Measurements from ENCODE around the gene SCAF4. TPM values are rescaled to one million over a fixed set of nuclear protein-coding genes. Genes with fewer than 3 reads are reported as not detected.

Gene SCAF4
- polyA plus RNA-seq, 2 of the 4 experiments (the other 2 are of a cell fraction) = 10.4 to 16.6 TPM

DNA sequence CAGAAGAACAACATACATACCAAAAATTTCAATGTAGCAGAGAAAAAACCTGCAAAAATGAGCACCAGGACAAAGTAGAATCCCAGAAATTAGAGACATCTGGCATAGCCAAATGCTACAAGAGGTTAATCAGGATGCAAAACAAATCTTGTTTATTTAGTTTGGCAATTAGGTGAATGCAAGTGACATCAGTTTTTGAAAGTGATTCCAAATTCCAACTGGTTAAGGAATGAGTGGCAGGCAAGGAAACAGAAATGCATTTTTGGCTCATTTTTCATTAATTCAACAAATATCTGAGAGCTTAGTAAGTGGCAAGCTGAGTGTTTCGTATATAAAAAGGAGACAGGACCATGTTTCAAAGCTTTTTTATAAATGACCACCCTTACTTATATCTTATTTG lies 21.3 kb downstream of the SCAF4 start (continued):
- TF ChIP-seq, protein P1, sequence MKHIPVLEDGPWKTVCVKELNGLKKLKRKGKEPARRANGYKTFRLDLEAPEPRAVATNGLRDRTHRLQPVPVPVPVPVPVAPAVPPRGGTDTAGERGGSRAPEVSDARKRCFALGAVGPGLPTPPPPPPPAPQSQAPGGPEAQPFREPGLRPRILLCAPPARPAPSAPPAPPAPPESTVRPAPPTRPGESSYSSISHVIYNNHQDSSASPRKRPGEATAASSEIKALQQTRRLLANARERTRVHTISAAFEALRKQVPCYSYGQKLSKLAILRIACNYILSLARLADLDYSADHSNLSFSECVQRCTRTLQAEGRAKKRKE (CRISPR knock-in tag; IDR thresholded peaks at IDR 0.05; ENCODE audit: low read depth) = no peak
- TF ChIP-seq POLR2AphosphoS2 (conservative IDR thresholded peaks at IDR 0.05; ENCODE audit: low read length) = no peak
- TF ChIP-seq, protein P2, sequence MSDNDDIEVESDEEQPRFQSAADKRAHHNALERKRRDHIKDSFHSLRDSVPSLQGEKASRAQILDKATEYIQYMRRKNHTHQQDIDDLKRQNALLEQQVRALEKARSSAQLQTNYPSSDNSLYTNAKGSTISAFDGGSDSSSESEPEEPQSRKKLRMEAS (IDR thresholded peaks at IDR 0.05) = no peak

DNA sequence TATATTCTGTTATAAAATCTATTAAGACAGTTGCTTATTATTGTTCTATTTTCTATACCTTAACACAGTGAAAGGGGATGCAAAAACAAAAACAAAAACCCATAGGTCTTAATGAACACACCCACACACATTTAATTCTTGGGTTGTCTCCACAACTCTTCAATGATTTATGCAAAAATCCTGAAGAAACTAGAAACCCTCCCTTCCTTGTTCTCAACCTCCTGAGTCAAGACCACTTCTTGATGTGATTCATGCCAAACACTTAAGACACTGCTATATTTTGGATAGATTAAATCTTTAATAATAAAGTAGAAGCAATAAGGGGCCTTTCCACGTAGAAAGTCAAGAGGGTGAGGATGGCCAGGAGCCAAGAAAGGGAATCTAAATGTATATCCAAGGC lies 23.4 kb downstream of the SCAF4 start:
- no peaks in the 10 kb centered on the region for H3K9me3 ChIP-seq
- ATAC-seq (no peak), DNase-seq (ENCODE audit: low read depth in 1 of 2, low spot score in 1 of 2) (no peak), FAIRE-seq (no peak)
- WGBS (ENCODE audit: missing lambda C conversion rate) = 74% methylated on average over 1 of the region's 1 CpG
- TF ChIP-seq, protein P3, sequence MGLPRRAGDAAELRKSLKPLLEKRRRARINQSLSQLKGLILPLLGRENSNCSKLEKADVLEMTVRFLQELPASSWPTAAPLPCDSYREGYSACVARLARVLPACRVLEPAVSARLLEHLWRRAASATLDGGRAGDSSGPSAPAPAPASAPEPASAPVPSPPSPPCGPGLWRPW (IDR thresholded peaks at IDR 0.05) = no peak
- no peak for TF ChIP-seq RARB (CRISPR knock-in tag; IDR thresholded peaks at IDR 0.05)
- no peak for TF ChIP-seq KDM5A (IDR thresholded peaks at IDR 0.05)
- no peak for TF ChIP-seq ZNF302 (CRISPR knock-in tag; IDR thresholded peaks at IDR 0.05)
- TF ChIP-seq MAFK (IDR thresholded peaks at IDR 0.05; ENCODE audit: partially characterized antibody) = no peak
- no peak for TF ChIP-seq FOSL2 (IDR thresholded peaks at IDR 0.05)
- no peak for TF ChIP-seq FOSL2 (CRISPR knock-in tag; IDR thresholded peaks at IDR 0.05)
- TF ChIP-seq MYC (IDR thresholded peaks at IDR 0.05; ENCODE audit: borderline replicate concordance, low read length) = no peak
- TF ChIP-seq TP53 (CRISPR knock-in tag; IDR thresholded peaks at IDR 0.05) = no peak
- no peak for TF ChIP-seq RAD21 (conservative IDR thresholded peaks at IDR 0.05 in 1 of 2, IDR thresholded peaks at IDR 0.05 in 1 of 2)
- TF ChIP-seq, protein P4, sequence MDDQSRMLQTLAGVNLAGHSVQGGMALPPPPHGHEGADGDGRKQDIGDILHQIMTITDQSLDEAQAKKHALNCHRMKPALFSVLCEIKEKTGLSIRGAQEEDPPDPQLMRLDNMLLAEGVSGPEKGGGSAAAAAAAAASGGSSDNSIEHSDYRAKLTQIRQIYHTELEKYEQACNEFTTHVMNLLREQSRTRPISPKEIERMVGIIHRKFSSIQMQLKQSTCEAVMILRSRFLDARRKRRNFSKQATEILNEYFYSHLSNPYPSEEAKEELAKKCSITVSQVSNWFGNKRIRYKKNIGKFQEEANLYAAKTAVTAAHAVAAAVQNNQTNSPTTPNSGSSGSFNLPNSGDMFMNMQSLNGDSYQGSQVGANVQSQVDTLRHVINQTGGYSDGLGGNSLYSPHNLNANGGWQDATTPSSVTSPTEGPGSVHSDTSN (IDR thresholded peaks at IDR 0.05) = no peak
- TF ChIP-seq RFX5 (IDR thresholded peaks at IDR 0.05) = no peak
- TF ChIP-seq, protein P5, sequence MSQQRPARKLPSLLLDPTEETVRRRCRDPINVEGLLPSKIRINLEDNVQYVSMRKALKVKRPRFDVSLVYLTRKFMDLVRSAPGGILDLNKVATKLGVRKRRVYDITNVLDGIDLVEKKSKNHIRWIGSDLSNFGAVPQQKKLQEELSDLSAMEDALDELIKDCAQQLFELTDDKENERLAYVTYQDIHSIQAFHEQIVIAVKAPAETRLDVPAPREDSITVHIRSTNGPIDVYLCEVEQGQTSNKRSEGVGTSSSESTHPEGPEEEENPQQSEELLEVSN (IDR thresholded peaks at IDR 0.05; ENCODE audit: borderline replicate concordance, low read depth) = no peak
- TF ChIP-seq MAZ (IDR thresholded peaks at IDR 0.05; ENCODE audit: borderline replicate concordance, low read depth, low read length) = no peak
- no peak for TF ChIP-seq EHF (CRISPR knock-in tag; IDR thresholded peaks at IDR 0.05)
- no peak for TF ChIP-seq ZC3H11A (IDR thresholded peaks at IDR 0.05)
- peaks cover 30% of the 10 kb centered on the region; the same call in 2 of the 3 replicates for H3K4me1 ChIP-seq
- H3K27ac ChIP-seq = no peak overlapping the region
- no peak overlapping the region for H3K4me2 ChIP-seq
- CTCF ChIA-PET = no interaction called here
- POLR2A ChIA-PET = no interaction called here
- no peak overlapping the region for H3K4me3 ChIP-seq

DNA sequence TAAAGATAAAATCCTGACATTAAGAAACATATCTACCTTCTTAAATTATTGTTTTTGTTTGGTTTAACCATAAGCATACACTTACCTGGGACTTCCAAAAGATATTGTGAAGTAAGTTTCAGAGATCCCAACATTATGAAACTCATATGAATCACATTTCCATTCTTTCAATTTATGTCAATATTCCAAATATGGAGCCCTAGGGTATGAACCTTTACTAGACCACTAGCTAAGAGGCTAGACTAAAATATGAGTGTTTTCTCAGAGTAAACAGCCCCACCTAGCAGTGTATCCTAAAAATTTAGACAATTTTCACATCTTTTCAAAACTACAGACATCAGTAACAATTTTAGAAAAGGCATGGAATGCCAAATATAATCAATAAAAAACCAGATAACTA lies 24.4 kb downstream of the SCAF4 start:
- no peak for ATAC-seq
- no peak overlapping the region for H3K4me2 ChIP-seq
- CTCF ChIA-PET = no interaction called here

More for the DNA sequence above, 24.4 kb downstream of the SCAF4 start:
- Histone ChIP-seq H3K4me1 (peaks cover 26% of the 10 kb centered on the region; the same call in 2 of the 3 replicates), H3K27ac (no peak overlapping the region), H3K4me3 (no peak overlapping the region), H3K9me3 (no peaks in the 10 kb centered on the region)
- DNase-seq (ENCODE audit: low read depth in 1 of 2, low spot score in 1 of 2) = no peak
- POLR2A ChIA-PET = no interaction called here
- TF ChIP-seq SMC3 (IDR thresholded peaks at IDR 0.05) = no peak
- no peak for TF ChIP-seq NR3C1 (IDR thresholded peaks at IDR 0.05)
- TF ChIP-seq KDM5A (IDR thresholded peaks at IDR 0.05) = no peak
- TF ChIP-seq CEBPB (IDR thresholded peaks at IDR 0.05) = no peak
- TF ChIP-seq MYC (IDR thresholded peaks at IDR 0.05; ENCODE audit: borderline replicate concordance, low read length) = no peak
- no peak for TF ChIP-seq FOSB (CRISPR knock-in tag; IDR thresholded peaks at IDR 0.05)
- no peak for TF ChIP-seq PHF8 (IDR thresholded peaks at IDR 0.05; ENCODE audit: borderline replicate concordance, low read depth)
- TF ChIP-seq, protein P4 (IDR thresholded peaks at IDR 0.05) = no peak
- no peak for TF ChIP-seq TFCP2L1 (CRISPR knock-in tag; IDR thresholded peaks at IDR 0.05)
- TF ChIP-seq, protein P2 (IDR thresholded peaks at IDR 0.05) = no peak
- TF ChIP-seq HOXA7 (CRISPR knock-in tag; IDR thresholded peaks at IDR 0.05) = no peak
- TF ChIP-seq, protein P5 (IDR thresholded peaks at IDR 0.05; ENCODE audit: borderline replicate concordance, low read depth) = no peak
- TF ChIP-seq CHD4 (IDR thresholded peaks at IDR 0.05; ENCODE audit: borderline replicate concordance) = no peak
- no peak for FAIRE-seq

Data from A549 (cell line).